Measurements from ENCODE around the gene NRAS.
A peak's percentile ranks its signal among the peaks of the same experiment; 100 is the strongest.

Gene NRAS

DNA sequence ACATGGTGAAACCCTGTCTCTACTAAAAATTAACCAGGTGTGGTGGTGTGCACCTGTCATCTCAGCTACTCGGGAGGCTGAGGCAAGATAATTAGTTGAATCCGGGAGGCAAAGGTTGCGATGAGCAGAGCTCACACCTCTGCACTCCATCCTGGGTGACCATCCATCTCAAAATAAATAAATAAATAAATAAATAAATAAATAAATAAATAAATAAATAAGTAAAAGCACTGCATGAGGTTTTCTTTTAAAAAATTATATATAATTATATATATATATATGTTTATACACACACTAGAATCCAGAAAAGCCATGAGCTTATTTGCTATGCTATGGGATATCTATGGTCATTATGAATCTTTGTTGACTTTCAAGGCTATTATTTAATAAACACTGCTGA, 23.6 kb downstream of the NRAS start:
- DNase-seq: no peak
- in situ Hi-C loops (cut with MboI; ENCODE audit: low pct_unique_long_range_greater_than_20kb, low sequenced_read_pairs): no loop called here

DNA sequence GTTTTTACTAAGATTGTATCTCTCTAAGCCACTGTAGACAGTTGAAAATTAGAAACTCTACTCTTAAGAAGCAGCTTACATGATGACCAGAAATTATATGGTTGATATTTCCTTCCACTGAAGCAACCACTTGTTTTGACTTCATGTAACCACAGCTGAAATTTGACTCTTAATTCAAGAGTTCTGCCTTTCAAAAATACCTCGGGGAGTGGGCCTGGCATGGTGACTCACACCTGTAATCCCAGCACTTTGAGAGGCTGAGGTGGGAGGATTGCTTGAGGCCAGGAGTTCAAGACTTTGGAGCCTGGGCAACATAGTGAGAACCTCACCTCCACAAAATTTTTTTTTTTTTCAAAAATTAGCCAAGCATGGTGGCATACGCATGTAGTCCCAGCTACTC, 25.5 kb downstream of the NRAS start:
- no peak for DNase-seq
- in situ Hi-C loops (cut with MboI; ENCODE audit: low pct_unique_long_range_greater_than_20kb, low sequenced_read_pairs): no loop called here

DNA sequence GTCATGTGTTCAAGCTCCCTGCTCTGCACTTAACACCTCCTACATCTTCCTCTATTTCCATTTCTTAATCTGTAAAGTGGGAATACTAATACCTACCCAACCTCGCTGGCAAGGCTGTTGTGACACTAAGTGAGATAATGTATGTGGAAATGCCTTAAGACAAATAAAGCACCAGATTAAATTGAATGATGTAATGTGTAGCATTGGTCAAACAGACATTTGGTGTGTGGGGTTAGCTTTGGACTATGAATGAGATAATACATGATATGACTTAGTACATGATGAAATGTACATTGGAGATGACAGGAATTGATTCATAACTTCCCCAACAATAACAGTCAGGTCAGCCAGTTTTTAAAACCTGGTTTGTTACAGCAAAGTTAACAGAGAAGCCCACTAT, 26.4 kb downstream of the NRAS start:
- DNase-seq: no peak
- in situ Hi-C loops (cut with MboI; ENCODE audit: low pct_unique_long_range_greater_than_20kb, low sequenced_read_pairs): no loop called here

DNA sequence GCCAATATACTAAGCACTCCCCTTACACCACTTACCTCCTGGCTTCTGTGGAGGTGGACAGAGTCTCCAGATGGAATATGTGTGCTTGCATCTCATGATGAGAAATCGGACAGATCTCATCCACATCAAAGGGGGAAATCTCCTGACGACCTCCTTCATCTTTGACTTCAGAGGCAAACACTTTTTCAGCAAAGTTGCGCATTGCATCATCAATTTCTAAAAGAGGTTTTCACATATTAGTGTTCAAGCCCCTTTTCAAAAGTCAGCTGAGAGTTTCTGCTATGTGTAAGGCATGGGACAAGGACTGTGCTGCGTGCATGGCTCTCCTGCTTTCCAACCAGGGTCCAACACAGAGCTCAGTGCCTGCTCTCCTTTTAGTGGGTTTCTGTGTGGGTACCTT, 28.0 kb downstream of the NRAS start:
- in situ Hi-C loops (cut with MboI; ENCODE audit: low pct_unique_long_range_greater_than_20kb, low sequenced_read_pairs): no loop called here
- no peak for DNase-seq

DNA sequence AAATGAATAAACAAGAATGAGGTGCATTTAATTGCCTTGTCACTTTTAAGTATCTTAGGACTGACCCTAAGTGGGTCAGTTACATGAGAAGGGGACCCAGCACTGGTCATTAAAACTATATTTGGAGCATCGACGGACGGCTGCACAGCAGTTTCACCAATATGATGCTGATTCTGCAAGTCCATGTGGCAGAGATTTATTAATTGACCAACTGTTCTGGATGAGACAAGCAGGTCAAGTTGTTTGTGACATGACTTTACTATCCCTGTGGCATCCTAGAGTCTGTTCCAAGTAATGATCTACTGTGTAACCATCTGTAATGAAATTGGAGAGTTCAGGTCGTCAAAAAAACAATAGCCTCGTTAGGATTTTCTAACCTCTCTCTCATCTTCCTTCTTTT, 30.7 kb downstream of the NRAS start:
- in situ Hi-C loops (cut with MboI; ENCODE audit: low pct_unique_long_range_greater_than_20kb, low sequenced_read_pairs): no loop called here
- no peak for DNase-seq

DNA sequence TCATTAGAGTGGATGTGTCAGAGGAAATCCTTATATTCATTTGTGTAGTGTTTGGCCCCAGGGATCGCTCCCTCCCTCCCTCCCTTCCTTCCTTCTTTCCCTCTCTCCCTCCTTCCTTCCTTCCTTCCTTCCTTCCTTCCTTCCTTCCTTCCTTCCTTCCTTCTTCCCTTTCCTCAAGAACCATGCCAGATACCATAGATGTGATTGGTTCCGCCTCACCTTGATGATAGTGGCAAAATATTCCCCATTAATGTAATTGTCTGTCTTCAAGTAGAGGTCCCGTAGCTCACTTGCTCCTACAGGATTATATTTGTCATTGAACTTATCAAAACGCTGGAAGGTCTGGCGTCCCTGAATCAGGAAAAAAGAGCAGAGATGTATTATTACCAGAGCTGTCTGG, 38.9 kb downstream of the NRAS start:
- DNase-seq: no peak
- in situ Hi-C loops (cut with MboI; ENCODE audit: low pct_unique_long_range_greater_than_20kb, low sequenced_read_pairs): no loop called here

DNA sequence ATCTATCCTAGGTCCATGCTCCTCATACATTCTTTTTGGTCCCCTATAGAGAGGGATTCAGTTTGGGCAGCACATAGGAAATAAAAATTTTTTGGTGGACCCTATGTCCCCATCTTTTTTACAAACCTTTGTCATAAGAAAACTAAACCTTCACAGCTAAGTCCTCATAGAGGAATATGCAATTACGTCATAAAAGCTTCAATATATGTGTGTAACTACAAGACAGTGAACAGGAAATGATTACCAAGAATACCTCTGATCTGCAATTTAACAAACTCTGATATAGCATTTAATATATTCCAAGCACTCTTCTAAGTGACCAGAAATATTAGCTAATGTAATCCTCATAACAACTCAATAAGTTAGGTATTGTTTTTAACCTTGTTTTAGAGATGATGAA, 40.5 kb downstream of the NRAS start:
- in situ Hi-C loops (cut with MboI; ENCODE audit: low pct_unique_long_range_greater_than_20kb, low sequenced_read_pairs): no loop called here
- no peak for DNase-seq

DNA sequence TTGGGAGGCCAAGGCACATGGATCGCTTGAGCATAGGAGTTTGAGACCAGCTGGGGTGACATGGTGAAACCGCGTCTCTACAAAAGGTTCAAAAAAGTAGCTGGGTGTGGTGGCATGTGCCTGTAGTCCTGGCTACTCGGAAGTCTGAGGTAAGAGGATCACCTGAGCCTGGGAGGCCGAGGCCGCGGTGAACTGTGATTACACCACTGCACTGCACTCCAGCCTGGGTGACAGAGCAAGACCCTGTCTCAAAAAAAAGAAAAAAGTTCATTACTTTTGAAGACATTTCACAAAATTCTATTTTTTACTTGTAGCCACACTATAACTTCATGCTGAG, 44.7 kb downstream of the NRAS start:
- in situ Hi-C loops (cut with MboI; ENCODE audit: low pct_unique_long_range_greater_than_20kb, low sequenced_read_pairs): no loop called here
- no peak for DNase-seq

DNA sequence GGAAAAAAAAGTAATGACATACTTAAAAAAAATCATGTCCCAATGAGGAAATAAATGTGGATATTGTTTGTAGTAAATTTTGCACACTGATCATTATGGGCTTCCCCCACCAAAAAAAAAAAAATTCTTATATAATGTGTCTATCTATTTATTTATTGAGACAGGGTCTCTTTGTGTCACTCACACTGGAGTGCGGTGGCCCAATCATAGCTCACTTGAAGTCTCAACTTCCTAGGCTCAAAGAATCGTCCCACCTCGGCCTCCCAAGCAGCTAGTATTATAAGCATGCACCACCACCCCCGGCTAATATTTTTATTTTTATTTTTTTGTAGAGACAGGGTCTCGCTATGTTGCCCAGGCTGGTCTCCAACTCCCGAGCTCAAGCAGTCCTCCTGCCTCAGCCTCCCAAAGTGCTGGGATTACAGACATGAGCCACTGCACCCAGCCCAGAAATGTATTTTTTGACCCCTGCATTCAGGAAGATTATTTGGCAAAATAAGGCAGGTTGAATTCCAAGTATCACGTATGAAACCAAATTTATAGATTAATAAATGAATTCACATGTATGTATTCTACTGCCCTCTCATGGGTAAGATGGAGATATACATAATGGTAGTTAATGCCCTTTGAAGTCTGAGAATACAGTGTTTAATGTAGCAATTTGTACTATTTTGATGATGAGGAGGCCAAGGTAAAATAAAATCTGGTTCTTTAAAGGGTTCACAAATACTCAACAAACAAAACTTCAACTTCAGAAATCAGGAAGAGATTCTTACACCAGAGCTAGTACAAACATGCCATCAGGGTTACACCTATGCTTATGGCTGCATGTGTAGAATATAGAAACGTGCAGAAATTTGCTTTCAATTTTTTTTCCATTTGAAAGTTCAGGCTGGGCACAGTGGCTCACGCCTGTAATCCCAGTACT, 45.3 kb downstream of the NRAS start:
- no peak for DNase-seq
- in situ Hi-C loops (cut with MboI; ENCODE audit: low pct_unique_long_range_greater_than_20kb, low sequenced_read_pairs): no loop called here

DNA sequence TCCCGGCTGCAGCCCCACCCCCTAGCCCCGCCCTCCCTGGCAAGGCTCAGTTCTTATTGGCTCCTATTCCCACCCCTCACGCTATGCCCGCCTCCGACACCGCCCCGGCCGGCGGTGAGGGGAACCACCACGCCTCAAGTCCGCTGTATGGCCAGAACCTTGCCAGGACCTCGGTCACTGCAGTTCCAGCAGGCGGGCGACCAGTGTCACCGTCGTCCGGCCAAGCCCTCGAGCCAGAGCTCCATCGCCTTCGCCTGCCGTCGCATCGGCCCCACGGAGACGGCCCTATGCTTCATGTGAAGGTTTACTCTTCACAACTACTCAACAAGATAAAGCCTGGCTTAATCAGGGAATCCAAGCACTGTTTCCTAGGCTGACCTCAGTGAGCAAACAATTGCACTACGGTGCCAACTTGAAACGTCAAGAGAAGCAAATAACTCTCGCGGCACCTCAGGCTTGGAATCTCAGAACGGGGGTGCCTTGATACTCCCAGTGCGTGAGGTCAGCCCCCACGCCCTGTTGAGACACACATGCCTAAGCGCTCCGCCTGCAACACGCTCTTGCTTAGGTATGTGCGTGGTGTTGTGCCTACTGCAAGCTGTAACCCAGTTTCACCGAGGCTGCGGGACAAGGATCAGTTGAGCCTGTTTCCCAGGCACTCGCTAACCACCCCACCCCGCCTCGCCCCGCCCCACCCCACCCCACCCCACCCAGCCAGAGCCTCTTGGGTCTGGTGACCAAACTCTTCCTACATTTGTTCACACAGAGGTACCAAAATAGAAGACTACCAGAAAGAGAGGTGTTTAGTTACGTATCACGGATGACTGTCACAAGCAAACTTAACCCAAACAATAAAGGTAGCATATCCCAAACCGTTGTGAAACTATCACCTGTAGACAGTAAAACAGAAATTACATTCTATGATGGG, 46.2 kb downstream of the NRAS start:
- DNase-seq: peak; percentile 87
- in situ Hi-C loops (cut with MboI; ENCODE audit: low pct_unique_long_range_greater_than_20kb, low sequenced_read_pairs): no loop called here

DNA sequence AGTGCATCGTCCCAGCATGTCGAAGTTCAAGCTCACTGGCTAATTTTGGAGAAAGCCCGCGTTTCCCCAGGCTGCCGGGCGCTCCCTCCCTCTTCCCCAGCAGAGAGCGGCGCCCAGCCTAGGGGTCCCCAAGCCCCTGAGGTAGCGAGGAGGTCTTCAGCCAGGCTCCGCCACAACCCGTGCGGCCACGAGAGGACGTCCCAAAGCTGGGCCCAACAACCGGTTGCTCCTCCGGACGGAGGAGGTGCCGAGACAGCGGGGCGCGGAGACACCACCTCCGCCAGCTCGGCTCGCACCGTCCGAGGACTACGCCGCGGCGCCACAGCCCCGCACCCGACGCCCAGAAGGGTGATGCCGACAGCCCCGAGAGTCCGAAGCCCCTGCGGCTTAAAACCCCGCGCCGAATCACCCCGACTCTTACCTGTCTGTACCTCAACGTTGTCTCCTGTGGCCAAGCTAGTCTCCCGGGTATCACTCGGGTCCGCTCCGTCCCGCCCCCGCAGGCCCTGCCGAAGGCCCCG, 46.9 kb downstream of the NRAS start, which contains the start of gene DENND2C:
TSS of gene DENND2C (minus strand) at position 488 of the 521 bp plus-strand sequence. CDS start 44,065 bp downstream, outside the sequence.
- DNase-seq: peak; percentile 81
- in situ Hi-C loops (cut with MboI; ENCODE audit: low pct_unique_long_range_greater_than_20kb, low sequenced_read_pairs): no loop called here

DNA sequence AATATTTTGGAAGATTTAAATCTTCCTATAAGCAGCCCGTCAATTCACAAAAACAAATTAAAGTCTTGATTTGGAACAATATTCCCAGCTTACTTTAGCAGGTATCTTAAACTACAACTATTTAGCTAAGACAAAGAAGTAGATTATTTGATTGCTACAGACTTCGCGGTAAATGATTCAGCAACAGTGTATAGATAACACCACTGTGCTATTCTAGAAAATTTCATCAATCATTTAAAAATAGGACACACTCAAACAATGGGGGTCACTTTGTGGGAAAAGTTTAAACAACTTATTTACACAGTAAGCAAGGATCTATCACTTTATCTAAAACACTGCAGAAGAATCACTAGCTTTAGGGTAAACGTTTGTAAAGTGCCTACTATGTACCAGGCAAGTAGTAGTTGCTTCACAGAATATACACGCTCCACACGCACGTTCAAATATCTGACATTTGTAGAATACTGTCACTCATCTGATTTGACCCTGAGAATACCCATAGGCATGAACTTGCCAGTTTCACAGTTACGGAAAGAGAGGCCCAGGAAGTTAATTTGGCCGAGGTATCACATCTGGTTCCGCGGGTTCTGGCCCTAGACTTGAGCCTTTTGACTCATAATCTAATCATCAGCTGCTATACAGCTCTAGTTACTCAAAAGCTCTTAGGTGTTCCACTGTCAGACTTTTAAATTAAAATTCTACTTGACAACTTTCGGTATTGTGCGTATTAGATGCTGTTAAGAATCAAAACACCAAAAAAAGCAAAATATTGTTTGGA, 47.6 kb downstream of the NRAS start:
- DNase-seq: no peak
- in situ Hi-C loops (cut with MboI; ENCODE audit: low pct_unique_long_range_greater_than_20kb, low sequenced_read_pairs): no loop called here

DNA sequence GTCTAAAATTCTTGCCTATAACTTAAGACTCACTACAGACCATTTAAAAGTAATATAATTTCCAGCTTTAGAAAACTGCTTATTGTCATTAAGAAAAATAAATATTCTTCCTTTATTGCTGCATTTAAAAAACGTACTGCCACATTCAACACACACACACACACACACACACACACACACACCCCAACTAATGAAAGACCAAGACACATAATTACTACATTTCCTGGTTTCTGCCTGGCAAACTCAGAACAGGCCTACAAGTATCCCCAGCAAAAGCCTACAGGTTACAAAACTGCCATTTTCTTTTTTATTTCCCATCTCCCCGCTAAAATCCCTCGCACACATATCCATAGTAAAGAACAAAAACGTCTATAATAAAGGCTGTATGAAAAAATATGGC, 48.2 kb downstream of the NRAS start:
- DNase-seq: peak; percentile 40
- in situ Hi-C loops (cut with MboI; ENCODE audit: low pct_unique_long_range_greater_than_20kb, low sequenced_read_pairs): no loop called here

DNA sequence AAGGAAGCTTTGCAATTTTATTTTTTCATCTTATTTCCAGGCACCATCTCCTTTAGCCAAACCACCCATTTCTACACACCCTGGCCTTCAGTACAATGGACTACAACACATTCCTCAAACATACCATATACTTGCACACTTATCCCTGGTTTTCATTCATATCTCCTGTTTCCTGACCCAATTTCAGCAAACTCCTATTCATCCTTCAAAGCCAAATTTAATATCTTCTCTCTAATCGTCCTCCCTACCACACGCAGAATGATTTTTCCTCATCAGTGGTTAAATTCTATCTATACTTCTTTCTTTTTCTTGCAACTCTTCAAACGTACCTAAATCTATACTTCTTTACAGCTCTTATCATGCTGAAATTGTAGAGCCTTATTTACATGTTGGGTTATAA, 49.6 kb downstream of the NRAS start:
- in situ Hi-C loops (cut with MboI; ENCODE audit: low pct_unique_long_range_greater_than_20kb, low sequenced_read_pairs): no loop called here
- no peak for DNase-seq

DNA sequence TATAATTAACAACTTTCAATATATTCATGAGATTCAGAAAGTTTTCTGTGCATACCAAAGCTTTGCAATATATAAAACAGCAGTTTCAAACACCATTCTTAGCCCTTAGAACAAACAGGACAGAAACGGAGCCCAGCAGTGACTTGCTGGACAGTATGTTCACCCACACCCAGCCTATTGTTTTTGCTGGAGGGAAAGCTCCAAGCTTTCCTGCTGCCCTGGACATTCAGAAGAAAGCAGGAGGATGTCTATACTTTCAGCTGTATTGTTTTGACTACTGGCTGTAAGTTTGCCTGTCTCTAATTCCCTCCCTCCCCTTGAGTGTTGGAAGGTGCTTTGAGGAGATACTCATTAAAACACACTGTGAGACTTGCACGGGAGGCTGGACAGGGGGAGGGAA, 56.3 kb downstream of the NRAS start:
- in situ Hi-C loops (cut with MboI; ENCODE audit: low pct_unique_long_range_greater_than_20kb, low sequenced_read_pairs): no loop called here
- no peak for DNase-seq

Measured in KBM-7 (cell line).